C4-2B (cell line): ENCODE measurements around the gene DLX1.
"Not testable (repeated sequence)": the region's sequence is repeated elsewhere in the genome, so short reads cannot be mapped to it uniquely, and the experiment has no call there.

Experiments
- CTCF ChIP-seq: fragments of 450-650 bp; conservative IDR thresholded peaks from 2 replicates; pipeline ENCODE4 v1.5.1; 2017; ENCODE audit warnings: mild to moderate bottlenecking
- ZFX ChIP-seq: fragments of 450-650 bp; IDR thresholded peaks from 2 replicates; pipeline ENCODE4 v1.6.1; 2017

- not testable (repeated sequence) for TF ChIP-seq CTCF, ZFX
Measured at GRCh38 chr2:172138727-172139126, 53.4 kb downstream of the DLX1 start.
